Activated CD8-positive, alpha-beta T cell treated with anti-CD3 and anti-CD28 coated beads for 36 hours (primary cell): ENCODE measurements around the gene CA14. TPM values are rescaled to one million over a fixed set of nuclear protein-coding genes. Genes with fewer than 3 reads are reported as not detected.

Experiments
- ATAC-seq: fragments of 200-7000 bp; cut with Tn5 transposase; one replicate; pipeline ENCODE4 v1.10.0; 2021; ENCODE audit warnings: mild to moderate bottlenecking, moderate library complexity
- CTCF ChIA-PET: fragments of 350-600 bp; sonication (Branson Sonifier 250); formaldehyde crosslinking; loops from one replicate; lab custom pipeline; 2021; ENCODE audit warnings: antibody characterized with exemption; lab: Charles Lee
- POLR2A ChIA-PET: fragments of 350-600 bp; sonication (Branson Sonifier 250); formaldehyde crosslinking; loops from one replicate; lab custom pipeline; 2021; ENCODE audit warnings: antibody characterized with exemption; lab: Charles Lee
- DNase-seq: peaks from one replicate; pipeline ENCODE4 v3.0.0-alpha.2; 2020
- H3K27ac Mint-ChIP-seq: one replicate; pipeline ENCODE4 v1.8.0; 2021; ENCODE audit warnings: mild to moderate bottlenecking, mixed read lengths
- H3K27me3 Mint-ChIP-seq: one replicate; pipeline ENCODE4 v1.8.0; 2021; ENCODE audit warnings: mixed read lengths
- H3K36me3 Mint-ChIP-seq: one replicate; pipeline ENCODE4 v1.8.0; 2021; ENCODE audit warnings: low read depth, mixed read lengths
- H3K4me1 Mint-ChIP-seq: one replicate; pipeline ENCODE4 v1.8.0; 2021; ENCODE audit warnings: low read depth, mixed read lengths
- H3K4me3 Mint-ChIP-seq: one replicate; pipeline ENCODE4 v1.8.0; 2021; ENCODE audit warnings: mild to moderate bottlenecking, moderate library complexity, mixed read lengths
- H3K9me3 Mint-ChIP-seq: one replicate; pipeline ENCODE4 v1.8.0; 2021; ENCODE audit warnings: mixed read lengths
- intact Hi-C: fragments of 100-400 bp; cut with micrococcal nuclease; formaldehyde crosslinking; loops from one replicate; pipeline ENCODE4 v1.10.0; 2022
- total RNA-seq, 2 experiments: library from RNA; stranded (reverse); gene quantifications; one replicate each; pipeline ENCODE4 v1.2.3, GENCODE V29; 2021
- TF ChIP-seq, protein P1 (sequence below): fragments of 200-600 bp; IDR thresholded peaks from one replicate; pipeline ENCODE4 v1.8.0; 2022; ENCODE audit warnings: antibody characterized with exemption, mild to moderate bottlenecking

The CA14 gene
- total RNA-seq, 2 experiments from 2014 or later = not detected

DNA sequence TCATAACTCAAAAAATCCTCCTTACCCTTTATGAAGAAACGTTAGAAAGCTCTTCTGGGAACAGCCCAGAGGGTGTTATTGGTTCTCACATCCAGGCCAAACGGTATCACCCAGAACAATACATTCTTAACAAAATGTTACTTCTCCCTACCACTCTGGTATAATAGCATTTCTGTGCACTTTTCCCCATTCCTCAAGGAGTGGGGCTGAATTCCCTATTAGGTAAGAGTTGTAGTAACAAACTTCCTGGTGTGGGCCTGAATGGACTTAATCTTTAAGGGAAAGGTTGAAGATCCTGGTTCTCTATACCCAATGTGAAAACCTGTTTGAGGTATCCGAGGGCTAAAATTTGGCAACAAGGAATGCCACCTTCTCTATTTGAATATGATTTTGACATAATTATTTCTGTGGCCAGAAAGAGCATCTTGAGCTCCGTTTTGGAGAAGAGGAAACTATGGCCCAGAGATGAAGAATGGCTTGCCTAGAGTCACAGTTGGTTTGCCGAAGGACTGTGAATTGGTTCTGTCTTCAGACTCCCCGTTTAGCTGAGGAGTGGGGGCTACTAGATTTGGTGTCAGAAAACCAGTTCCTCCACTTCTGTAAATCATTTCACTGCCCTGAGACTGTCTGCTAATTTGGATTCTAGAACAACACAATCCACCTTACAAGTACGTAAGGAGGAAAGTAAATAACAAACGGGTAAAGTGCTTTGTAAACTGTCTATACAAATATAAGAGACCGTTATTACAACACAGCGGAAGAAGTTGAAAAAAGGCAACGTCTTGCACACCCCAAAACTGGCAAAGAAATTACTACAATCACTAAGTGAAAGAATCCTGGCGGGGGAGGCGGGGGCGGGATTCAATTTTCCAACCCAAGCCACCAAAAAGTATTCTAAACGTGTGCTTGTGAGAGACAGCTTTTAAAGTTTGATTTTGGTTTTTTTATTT is 23.9 kb upstream of the CA14 start:
- DNase-seq (peak; percentile 77), ATAC-seq (no peak)
- no peaks in the 10 kb centered on the region for H3K27me3 Mint-ChIP-seq
- no peaks in the 10 kb centered on the region for H3K9me3 Mint-ChIP-seq
- no peak overlapping the region for H3K4me3 Mint-ChIP-seq
- CTCF ChIA-PET = interaction anchor here (0.6 to 1.3 kb wide), 3 partner anchors 14 to 153 kb away, joined by 3 to 4 read pairs (median 3); no protein-coding TSS in a partner anchor
- H3K4me1 Mint-ChIP-seq = peaks cover 12% of the 10 kb centered on the region
- intact Hi-C loops = no loop called here
- peaks cover 30% of the 10 kb centered on the region for H3K36me3 Mint-ChIP-seq
- POLR2A ChIA-PET = interaction anchor here (0.6 to 2.5 kb wide), 15 partner anchors 9 to 347 kb away, joined by 3 to 11 read pairs (median 4); a partner anchor contains a TSS
- TF ChIP-seq, protein P1, sequence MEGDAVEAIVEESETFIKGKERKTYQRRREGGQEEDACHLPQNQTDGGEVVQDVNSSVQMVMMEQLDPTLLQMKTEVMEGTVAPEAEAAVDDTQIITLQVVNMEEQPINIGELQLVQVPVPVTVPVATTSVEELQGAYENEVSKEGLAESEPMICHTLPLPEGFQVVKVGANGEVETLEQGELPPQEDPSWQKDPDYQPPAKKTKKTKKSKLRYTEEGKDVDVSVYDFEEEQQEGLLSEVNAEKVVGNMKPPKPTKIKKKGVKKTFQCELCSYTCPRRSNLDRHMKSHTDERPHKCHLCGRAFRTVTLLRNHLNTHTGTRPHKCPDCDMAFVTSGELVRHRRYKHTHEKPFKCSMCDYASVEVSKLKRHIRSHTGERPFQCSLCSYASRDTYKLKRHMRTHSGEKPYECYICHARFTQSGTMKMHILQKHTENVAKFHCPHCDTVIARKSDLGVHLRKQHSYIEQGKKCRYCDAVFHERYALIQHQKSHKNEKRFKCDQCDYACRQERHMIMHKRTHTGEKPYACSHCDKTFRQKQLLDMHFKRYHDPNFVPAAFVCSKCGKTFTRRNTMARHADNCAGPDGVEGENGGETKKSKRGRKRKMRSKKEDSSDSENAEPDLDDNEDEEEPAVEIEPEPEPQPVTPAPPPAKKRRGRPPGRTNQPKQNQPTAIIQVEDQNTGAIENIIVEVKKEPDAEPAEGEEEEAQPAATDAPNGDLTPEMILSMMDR = no peak
- no peak overlapping the region for H3K27ac Mint-ChIP-seq

DNA sequence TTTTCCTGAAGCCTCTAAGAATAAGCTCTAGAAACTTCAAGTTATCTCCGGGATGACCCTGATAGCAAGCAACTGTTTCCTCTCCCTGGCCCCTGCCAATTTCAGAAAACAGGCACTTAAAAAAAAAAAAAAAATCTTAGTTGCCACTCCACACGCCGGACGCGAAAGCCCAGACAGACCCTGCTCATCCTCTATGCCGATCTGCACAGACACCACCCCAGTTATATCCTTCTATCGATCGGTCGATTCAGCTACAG is 23.3 kb upstream of the CA14 start:
- intact Hi-C loops = no loop called here
- H3K36me3 Mint-ChIP-seq = peaks cover 25% of the 10 kb centered on the region
- H3K27me3 Mint-ChIP-seq = no peaks in the 10 kb centered on the region
- H3K4me3 Mint-ChIP-seq = no peak overlapping the region
- peaks cover 12% of the 10 kb centered on the region for H3K4me1 Mint-ChIP-seq
- TF ChIP-seq, protein P1 = no peak
- ATAC-seq (no peak), DNase-seq (no peak)
- CTCF ChIA-PET = no interaction called here
- H3K9me3 Mint-ChIP-seq = no peaks in the 10 kb centered on the region
- POLR2A ChIA-PET = interaction anchor here (0.6 to 2.5 kb wide), 13 partner anchors 10 to 347 kb away, joined by 3 to 11 read pairs (median 4); a partner anchor contains a TSS
- no peak overlapping the region for H3K27ac Mint-ChIP-seq

DNA sequence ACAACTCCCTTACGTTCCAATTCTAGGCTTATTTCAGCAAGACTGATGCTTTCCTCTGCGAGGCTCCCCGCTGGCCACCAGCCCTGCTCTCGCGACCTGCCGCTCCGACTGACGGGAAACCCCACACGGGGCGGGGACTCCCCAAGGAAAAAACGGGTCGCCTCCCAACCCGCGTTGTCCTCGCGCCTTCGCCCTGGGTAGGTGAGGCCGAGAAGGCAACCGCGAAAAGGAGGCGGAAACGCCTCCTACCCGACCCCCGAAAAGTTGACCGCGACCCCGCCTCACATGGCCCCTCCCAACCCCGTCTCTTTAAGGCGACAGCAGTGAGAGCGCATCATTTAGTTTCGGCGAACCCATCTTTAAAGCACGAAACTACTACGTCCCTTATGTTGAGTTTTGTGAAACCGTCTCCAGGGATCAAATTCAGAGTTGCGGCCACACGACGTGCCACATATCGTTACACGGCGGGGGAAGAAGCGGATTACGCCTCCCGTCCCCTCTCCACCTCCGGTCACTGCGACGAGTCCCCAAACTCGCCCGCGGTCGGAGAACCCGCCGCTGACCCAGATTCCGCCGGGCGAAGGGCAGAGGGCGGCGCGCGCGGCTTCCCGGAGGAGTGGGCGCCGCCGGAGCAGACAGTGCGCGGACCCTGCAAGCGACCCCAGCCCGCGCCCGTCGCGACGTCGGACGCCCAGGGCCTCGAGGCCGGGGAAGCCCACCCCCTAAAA is 22.8 kb upstream of the CA14 start:
- no peak overlapping the region for H3K4me3 Mint-ChIP-seq

DNA sequence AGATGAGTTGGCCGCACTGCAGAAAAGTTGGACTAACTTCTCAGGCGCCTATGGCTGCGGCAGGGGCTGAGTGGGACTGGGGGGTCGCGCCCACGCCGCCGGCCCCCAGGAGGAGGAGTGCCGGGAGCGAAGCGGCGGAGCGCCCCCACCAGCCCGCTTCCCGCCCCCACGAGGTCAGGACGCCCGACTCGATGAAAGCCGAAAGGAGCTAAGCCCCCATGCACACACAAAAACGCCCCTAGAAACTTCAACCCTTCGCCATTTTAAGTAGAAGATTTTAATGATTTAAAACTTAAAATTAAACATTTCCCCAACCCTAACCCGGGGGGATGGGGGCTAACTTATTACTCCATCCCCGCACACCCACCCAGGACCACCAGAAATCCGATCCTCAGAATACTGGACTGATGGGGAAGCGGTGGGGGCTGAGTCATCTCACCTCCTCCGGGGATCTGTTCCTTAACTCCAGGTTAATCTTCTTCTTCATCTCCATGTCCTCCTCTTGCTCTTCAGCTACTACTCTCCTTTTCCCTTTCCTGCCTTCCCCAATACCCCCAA is 22.2 kb upstream of the CA14 start:
- Mint-ChIP-seq H3K27me3 (no peaks in the 10 kb centered on the region), H3K4me1 (peaks cover 12% of the 10 kb centered on the region), H3K9me3 (no peaks in the 10 kb centered on the region), H3K36me3 (peaks cover 19% of the 10 kb centered on the region), H3K4me3 (no peak overlapping the region), H3K27ac (no peak overlapping the region)
- intact Hi-C loops = no loop called here
- peak; percentile 52 for DNase-seq
- ChIA-PET CTCF (interaction anchor here (1.1 to 2.7 kb wide), 4 partner anchors 21 to 48 kb away, joined by 3 to 16 read pairs (median 3); no protein-coding TSS in a partner anchor), POLR2A (interaction anchor here (0.7 to 2.2 kb wide), 15 partner anchors 10 to 392 kb away, joined by 3 to 21 read pairs (median 4); a partner anchor contains a TSS)
- TF ChIP-seq, protein P1 = no peak
- no peak for ATAC-seq

More for the DNA sequence above, 22.8 kb upstream of the CA14 start:
- Mint-ChIP-seq H3K27ac (no peak overlapping the region), H3K9me3 (no peaks in the 10 kb centered on the region), H3K27me3 (no peaks in the 10 kb centered on the region), H3K36me3 (peaks cover 24% of the 10 kb centered on the region), H3K4me1 (peaks cover 12% of the 10 kb centered on the region)
- DNase-seq = peak; percentile 95
- POLR2A ChIA-PET = interaction anchor here (0.7 to 2.5 kb wide), 15 partner anchors 10 to 348 kb away, joined by 3 to 21 read pairs (median 4); a partner anchor contains a TSS
- ATAC-seq = peak; percentile 64
- intact Hi-C loops = no loop called here
- TF ChIP-seq, protein P1 = no peak
- CTCF ChIA-PET = interaction anchor here (1.3 kb wide), 1 partner anchor 28 kb away, joined by 3 read pairs; no protein-coding TSS in a partner anchor
